ENCODE results near the gene PRICKLE2.

GRCh38 chr3:64093211-64093610, 132.1 kb downstream of the PRICKLE2 start:
- TF ChIP-seq CTCF (IDR thresholded peaks at IDR 0.05; ENCODE audit: poor library complexity): no peak
- TF ChIP-seq EZH2phosphoT487 (IDR thresholded peaks at IDR 0.05; ENCODE audit: low read depth, severe bottlenecking, unreplicated experiment): no peak

Measured in hepatocyte (in vitro differentiated cells).